ENCODE results near the gene LYZL1.
"Not testable (repeated sequence)": the region's sequence is repeated elsewhere in the genome, so short reads cannot be mapped to it uniquely, and the experiment has no call there.

LYZL1 gene

DNA sequence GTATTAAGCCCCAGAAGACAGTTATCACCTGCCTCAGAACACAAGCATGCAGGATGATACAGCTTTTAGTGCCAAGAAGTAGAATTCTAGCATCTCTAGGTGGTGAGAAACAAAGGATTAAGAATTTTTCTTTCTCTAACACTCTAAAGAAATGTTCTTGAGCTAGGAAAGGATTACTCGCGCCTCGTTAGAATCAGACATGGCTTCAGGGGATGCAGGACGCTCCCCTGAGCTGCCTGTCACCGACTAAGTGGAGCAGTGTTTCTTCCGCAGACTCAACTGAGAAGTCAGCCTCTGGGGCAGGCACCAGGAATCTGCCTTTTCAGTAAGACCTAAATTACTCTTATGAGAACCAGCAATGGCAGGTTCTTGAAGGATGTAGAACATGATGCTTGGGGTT, at the start of gene LYZL1:
Gene LYZL1 (plus strand): TSS at position 165 of the 400 bp plus-strand sequence. CDS start 2,798 bp downstream, outside the sequence.
- DNase-seq (ENCODE audit: low read depth in 3 of 3): not testable (repeated sequence)

DNA sequence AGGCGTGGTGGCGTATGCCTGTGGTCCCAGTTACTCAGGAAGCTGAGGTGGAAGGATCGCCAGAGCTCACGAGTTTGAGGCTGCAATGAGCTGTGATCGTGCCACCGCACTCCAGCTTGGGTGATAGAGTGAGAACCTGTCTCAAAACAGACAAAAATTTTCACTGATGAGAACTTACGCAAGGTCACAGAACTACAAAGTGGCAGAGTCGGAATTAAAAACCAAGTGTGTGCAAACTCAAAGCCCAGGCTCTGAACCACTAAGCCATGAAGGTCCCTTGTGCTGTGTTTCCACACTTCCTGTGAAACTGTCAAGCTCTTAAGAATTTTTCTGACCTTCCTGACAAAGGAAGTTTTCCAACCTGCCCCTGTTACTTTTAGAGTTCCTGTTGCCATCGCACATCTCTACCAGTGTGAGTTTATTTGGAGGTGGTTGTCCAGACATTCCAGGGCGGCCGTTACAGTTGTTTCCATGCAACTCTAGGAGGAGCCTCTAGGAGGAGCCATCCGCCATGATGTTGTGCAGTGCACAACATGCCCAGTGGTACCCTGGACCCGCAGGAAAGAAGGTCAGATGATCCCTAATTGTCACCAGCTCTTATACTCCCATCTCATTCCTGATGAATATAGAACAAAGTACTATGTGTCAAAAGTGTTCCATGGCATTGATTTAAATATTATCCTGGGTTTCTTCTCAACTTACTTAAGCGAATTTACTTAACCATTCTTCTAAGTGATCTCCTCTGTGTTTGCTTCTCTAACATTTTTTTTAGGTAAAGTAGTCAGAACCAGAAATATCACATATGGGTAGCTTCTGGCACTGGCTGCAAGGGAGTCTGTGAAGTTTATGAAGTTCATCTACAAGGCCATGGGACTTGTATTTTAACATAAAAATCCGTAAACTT, 49.0 kb upstream of the LYZL1 start:
- no peak for DNase-seq (ENCODE audit: low read depth in 3 of 3)

DNA sequence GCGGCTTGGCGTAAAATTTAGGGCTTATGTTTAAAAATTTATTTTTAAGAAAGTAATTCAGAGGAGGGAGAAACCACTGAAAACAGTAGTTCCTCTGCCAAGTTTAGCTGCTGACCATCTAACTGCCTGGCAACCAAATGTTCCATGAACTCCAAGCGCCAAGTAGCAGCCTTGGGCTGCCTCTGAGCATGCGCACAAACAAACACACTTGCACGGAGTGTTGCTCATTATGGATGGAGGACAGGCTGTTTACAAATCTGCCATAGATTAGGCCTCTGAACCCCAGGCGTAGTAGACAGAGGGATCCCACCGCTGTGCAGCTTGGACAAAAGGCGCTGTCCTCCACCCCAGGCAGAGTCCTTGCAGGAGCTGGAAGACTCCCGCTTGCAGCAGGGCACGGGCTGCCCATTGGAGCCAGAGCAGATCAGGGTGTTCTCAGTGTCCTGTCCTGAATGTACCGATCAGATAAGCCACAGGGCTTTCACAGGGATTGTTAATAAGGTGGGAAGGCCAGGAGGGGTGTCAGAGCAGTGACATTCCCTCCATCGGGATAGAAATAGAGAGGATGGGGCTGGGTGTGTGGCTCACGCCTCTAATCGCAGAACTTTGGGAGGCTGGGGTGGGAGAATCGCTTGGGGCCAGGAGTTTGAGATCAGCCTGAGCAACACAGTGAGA, 47.7 kb upstream of the LYZL1 start:
- no peak for DNase-seq (ENCODE audit: low read depth in 3 of 3)

DNA sequence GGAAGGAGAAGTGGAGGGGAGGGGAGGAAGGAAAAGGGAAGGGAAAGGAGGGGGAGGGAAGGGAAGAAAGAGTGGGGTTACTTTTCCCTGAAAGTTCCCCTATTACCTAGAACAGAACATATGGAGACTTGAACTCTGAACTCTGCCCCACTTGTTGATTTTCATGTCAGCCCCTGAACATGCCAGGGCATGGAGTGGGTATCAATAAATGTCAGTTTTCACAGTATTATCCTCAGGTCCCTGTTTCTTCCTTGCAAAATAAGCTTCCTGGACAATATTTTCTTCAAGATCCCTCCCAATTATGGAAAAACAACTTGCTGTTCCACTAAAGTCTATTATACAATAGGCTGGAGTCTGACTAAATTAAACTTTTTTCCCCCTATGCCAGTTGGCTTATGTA, 46.9 kb upstream of the LYZL1 start:
- no peak for DNase-seq (ENCODE audit: low read depth in 3 of 3)

DNA sequence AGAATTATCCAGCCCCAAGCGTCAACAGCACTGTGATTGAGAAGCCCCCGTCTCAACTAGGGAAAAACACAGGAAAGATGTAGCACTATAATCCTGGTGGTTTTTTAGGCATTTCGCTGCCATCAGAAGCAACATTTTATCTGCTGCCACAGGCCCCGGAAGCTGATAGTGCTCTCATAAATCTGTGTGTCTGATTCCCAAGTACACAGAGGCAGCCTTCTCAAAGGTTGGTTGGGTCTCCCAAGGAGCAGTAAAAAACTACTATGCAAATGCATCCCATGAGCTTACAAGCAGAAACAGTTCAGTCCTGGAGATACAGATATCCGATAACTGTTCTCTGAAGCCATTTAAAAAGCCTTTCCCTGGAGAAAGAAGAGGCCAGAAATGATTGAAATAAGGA, 45.8 kb upstream of the LYZL1 start:
- DNase-seq (ENCODE audit: low read depth in 3 of 3): no peak

DNA sequence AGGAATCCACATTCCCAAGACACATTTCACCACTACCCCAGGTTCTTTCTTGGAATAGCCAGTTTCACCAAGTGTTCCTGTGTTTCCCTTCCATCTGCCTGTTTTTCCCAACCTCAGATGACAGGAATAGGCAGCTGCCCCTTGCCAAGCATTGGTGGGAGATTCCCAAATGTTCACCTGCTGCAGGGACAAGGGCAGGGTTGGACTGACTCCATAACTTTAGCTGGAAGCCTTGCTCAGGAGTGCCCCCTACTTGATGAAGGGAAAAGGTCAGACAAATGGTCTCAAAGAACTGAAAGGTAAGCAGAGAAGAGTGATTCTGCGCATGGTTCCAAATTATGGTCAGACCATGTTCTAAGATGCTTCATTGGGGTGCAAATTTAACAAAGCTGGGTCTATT, 45.1 kb upstream of the LYZL1 start:
- DNase-seq (ENCODE audit: low read depth in 3 of 3): no peak

DNA sequence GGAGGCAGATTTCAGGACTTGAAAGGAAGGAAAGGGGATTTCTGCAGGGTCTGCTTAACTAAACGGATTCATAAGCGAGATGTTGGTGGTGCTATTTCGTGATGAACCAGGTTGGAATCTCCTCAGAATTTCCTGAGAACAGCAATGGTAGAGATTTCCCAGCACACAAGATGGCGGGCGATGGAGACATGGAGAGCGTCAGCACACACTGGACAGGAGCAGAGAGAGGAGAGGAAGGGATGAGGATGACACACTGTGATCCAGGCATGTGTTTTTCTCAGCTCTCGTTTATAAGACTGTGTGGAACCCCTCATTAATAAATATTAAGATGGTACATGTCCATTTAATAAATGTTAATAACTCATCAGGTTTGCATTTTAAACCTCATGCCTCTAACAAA, 43.9 kb upstream of the LYZL1 start:
- DNase-seq (ENCODE audit: low read depth in 3 of 3): no peak

DNA sequence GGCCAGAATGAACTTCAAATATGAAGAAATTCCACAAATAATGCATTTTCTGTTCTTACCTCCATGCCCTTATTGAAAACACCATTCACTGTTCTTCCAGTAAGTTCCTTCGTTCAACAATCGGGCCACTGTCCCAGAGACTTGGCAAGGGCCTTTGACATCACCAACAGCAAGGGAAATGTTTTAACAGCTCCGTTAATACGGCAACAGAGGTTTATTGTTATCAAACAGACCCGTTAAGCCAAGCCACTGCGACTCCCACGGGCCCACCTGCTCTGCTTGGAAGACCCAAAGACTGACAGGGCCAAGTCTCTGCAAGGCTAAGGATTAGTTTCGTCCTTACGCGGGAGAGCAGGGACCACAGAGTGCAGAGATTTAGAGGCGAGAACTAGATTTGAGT, 43.4 kb upstream of the LYZL1 start:
- no peak for DNase-seq (ENCODE audit: low read depth in 3 of 3)

DNA sequence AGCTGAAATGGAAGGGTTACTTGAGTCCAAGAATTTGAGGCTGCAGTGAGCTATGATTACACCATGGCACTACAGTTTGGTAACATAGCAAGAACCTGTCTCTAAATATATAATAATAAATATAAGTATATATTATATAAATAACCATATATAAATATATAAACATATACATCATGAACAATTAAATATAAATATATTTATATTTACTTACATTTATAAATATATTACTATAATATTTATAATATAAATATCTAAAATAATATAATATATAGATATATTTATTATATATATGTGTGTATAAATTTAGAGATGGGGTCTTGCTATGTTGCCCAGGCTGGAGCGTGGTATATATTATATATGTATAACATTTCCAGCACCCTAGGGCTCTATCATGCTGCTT, 42.4 kb upstream of the LYZL1 start:
- DNase-seq (ENCODE audit: low read depth in 3 of 3): no peak

DNA sequence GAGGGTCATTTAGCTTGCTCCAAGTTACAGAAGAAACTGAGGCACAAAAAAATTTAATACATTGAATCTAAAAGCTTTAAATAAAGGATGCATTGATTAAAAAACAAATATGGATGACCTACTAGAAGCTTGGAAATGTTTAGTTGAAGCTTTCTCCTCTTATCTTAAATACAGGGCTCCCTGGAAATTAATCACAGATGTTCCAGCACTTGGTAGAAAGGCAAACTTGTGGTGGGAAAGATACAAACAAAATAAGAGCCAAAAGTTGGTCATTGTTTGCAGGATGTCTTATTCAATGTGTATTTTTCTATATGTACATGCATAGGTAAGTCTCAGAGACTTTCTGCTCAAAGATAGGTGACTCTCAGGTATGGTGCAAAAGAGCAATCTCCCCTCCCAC, 40.7 kb upstream of the LYZL1 start:
- DNase-seq (ENCODE audit: low read depth in 3 of 3): no peak

DNA sequence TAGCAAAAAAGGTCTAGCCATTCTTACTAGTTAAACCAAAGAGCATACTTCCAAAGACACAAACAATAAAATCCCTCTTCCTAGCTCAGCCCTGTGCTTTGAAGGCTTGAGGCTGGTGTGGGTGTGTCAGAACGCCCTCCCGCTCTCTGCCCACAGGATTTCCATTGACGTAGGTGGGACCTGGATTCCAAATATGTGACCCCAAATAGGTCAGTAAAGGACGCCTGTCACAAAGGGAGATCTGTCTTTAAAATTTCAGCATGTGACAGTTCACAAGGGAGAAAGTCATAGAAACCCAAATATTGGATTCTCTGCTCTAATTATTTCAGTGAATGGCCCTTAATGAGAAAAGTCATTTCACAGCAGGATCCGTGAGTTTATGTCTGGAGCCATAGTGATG, 39.9 kb upstream of the LYZL1 start:
- DNase-seq (ENCODE audit: low read depth in 3 of 3): no peak

DNA sequence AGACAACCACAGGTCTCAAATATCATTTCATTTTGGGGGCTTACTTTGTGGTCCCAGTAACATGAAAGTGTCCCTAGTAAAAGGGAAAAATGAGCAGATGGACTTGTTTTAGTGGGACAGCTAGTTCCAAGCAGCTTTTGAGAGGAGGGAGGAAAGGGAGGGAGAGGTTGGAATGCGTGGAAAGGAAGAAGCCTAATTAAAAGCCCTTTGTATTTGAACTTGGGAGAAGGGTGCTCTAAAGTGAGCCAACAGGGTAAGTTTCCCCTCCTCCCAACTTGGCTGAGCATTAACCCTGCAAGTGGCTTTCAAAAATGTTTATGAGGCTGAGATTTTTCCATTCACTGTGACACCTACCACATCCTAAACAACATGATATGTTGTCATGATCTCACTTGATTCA, 38.8 kb upstream of the LYZL1 start:
- no peak for DNase-seq (ENCODE audit: low read depth in 3 of 3)

DNA sequence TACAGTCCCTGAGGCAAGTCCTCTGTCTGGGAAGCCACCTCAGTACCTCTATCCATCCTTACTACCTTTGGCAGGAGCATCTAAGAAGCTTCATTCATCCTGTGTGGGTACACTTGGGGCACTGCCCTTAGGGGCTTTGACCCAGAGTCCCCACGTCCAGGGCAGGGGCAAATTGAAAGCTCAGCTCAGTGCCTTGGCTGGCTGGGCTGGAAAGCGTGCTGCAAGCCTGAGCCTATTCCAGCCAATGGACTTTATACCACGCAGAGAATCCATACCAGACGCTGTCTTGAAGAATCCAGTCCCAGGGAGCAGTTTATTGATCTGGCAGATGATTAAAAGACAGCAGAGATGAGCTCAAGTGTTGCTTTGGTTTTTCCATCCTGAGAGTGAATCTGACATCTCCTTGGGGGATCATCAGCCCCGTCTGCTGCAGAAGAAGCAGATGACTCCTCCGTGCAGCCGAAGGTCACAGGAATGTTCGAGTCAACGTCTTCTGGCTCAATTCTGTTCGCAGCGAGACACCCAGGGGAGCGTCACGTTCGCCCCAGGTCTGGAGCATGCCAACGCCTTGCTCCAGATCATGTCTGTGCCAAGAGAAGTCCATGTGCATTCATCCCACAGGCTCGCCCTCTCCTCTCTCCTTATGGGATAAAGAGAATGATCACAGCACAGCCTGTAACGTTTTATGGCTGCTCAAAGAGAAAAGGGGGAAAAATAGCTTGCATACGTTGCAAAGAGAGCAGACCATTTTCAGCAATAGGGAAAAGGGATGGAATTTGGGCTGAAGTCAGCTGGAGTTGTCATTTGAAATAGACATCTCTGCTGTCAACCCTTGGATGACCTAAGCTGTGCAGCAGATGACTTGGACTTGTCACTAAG, 35.8 kb upstream of the LYZL1 start:
- no peak for DNase-seq (ENCODE audit: low read depth in 3 of 3)

DNA sequence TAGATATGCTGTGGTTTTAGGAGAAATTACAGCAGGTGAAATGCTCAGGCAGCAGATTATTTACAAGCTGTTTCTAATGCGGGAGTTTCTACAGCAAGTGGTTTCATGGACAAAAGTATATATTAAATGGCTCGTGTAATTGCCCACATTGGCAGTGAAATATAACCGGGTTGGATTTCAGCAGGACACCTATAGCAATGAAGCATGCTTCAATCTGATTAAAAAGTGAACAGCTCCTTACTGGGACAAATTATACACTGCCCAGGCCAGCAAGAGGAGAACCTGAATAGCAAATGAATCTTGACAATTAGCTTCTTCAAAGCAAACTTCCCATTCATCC, 35.2 kb upstream of the LYZL1 start:
- no peak for DNase-seq (ENCODE audit: low read depth in 3 of 3)

DNA sequence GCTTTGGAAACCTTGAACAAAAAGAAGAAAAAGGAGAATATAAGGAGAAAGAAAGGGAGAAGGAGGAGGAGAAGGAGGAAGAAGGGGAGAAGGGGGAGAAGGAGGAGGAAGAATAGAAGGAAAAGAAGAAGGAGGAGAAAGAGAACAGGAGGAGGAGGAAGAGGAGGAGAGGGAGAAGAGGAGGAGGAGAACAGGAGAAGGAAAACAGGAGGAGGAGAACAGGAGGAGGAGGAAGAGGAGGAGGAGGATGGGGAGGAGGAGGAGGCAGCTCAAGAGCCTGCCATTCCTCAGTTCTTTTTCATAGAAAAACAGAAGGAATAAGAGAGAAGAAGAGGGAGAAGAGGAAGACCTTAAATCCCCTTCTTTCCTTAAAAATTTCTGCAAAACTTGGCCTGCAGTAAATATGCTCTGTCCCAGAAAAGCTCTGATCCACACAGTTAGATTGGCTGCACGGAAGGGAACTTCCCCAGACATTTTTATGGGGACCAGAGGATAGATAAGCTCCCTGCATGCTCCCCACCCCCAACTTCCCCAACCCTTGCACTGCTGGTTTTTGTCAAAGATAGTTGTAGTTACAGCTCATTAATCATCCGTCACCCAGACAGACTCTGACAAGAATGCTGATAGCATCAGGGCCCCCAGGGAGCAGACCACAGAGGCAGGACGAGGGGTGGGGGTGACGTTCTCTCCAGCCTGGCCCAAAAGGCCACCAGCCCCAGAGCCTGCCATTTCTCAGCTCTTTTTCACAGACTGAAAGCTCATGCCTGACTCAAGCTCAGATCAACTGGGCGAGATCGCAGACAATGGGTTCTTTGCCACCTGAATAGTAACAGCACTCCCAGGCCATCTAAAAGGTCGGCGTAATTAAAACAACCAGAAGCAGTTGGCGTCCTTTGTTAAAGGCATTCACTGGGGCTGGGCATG, 34.5 kb upstream of the LYZL1 start:
- no peak for DNase-seq (ENCODE audit: low read depth in 3 of 3)

DNA sequence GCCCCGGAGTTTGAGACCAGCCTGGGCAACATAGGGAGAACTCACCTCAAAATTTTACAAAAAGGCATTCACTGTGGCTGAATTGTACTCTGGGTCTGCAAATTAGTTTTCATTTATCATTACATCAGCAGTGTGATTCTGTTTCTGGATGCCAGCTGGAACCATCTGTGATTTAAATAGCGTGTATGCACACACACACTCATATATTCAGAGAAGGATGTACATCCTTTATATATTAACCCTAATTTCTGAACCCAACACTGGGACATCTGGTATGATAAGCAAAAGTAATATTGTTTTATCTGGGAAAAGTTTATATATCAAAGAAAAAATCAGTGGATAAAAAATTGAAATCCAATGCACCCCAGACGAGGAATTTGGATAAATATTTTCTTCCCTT, 33.8 kb upstream of the LYZL1 start:
- no peak for DNase-seq (ENCODE audit: low read depth in 3 of 3)

DNA sequence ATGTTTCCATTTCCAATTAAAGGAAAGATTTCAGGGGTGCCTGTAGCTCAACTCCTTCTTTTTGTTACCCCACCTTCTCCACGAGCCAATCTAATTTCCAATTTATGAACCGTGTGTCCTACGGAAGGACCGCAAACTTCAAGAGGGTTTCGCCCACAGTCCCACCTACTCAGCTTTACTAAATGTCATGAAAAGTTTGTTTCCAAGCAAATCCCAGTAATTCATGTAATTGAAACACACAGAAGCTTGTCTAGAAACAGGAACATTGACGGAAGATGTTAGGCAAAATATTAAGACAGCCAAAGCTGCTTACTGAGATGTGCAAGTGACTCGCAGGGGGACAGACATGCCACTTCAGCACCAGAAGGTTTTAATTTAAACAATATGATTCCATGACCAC, 32.9 kb upstream of the LYZL1 start:
- no peak for DNase-seq (ENCODE audit: low read depth in 3 of 3)

DNA sequence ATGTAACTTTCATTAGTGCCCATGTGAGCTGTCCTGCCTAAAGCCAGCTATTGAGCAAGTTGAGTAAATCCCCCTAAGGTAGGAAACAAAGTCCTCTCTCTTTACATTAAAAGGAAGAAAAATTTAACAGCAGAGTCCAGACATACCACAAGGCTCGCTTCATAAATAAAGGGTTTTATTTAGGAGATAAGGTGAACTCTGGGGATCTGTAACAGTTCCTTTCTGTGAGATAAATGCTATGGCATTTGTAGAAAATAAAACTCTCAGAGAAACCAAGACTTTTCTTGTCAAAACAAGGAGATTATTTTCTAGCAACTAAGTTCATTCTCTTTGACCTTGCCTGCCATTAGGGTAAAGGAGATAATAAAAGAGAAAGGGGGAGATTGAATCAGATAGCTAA, 32.3 kb upstream of the LYZL1 start:
- DNase-seq (ENCODE audit: low read depth in 3 of 3): no peak

DNA sequence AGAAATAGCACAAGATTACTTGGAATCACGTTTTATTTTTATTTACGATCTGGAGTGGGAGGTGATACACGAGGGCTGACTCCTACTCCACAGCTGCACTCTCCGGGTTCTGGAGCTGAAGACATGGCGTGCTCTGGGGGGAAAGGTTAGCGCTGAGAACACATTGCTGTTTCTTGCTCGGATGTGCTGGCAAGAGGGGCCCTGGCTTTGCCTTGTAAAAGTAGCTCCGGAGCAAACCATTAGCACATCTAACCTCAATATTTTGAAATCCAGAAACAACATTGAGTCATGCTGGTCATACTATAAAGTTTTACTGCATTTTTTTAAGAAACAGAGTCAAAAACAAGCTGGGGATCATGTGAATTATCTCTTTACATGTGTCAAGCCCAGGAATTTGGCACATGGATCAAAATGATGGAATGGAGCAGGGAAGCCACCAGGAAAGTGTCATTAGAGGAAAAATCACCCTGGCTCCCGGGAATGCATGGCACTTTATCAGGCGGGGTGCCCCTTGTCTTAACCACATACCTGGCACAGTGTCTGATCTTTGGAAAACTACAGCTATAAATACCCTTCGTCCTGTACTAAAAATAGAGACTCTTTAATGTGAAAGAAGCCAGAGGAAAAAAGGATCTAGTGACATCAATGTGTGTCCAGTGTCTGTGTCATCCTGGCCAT, 31.6 kb upstream of the LYZL1 start:
- DNase-seq (ENCODE audit: low read depth in 3 of 3): no peak

DNA sequence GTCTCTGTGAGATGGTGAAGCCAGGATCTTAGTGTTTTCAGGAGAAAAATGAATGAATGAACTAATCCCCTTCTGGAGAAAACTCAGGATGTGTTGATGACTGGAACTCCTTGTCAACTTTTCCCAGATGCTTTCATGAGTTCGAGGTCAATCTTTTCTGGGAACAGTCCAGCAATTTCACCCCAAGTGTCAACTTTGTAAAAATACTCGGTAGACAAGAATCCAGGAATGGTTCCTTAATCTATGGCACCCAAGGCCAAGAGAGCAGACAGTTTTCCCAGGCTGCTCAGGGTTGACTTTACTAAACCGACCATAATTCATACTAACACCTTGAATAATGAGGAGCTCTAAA, 31.1 kb upstream of the LYZL1 start:
- no peak for DNase-seq (ENCODE audit: low read depth in 3 of 3)

DNA sequence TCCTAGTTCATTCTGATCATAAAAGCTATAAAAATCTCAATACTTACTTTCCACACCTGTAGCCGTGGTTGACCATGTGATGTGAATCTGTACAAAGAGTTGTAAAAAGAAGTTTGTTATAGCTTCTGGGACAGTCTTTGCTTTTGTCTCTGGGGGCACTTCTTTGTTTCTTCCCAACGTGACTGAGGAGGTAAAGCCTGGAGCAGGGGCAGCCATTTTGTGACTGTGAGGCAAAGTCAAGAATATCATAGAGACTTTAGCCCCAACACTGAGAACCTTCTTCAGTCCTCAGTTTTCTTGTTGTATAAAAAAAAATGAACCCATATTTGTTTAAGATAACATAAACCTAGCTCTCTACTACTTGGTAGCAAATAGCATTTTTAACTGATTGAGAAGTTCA, 29.4 kb upstream of the LYZL1 start:
- no peak for DNase-seq (ENCODE audit: low read depth in 3 of 3)
